GM18868 (cell line): ENCODE measurements around the gene MRAS.
A peak's percentile ranks its signal among the peaks of the same experiment; 100 is the strongest.

Experiments used
- ATAC-seq: cut with Tn5 transposase; IDR thresholded peaks from one replicate; pipeline ENCODE4 v1.9.1; 2021; ENCODE audit warnings: mild to moderate bottlenecking, moderate library complexity; ENCODE audit not compliant: unreplicated experiment

Gene MRAS

GRCh38 chr3:138347960-138348753 is at the start of gene MRAS:
Gene MRAS (plus strand): TSS chr3:138348579. CDS start chr3:138372884, 24,305 bp downstream.
- ATAC-seq, result no peak

- no peak for ATAC-seq
These were observed 47.7 kb upstream of the MRAS start for GRCh38 chr3:138300647-138301046.

- ATAC-seq, result no peak
These were observed 44.9 kb upstream of the MRAS start for GRCh38 chr3:138303474-138303873.

GRCh38 chr3:138307899-138308298 is 40.5 kb upstream of the MRAS start:
- ATAC-seq, result no peak

- no peak for ATAC-seq
These were observed 39.6 kb upstream of the MRAS start for GRCh38 chr3:138308783-138309182.

GRCh38 chr3:138310494-138310893 is 37.9 kb upstream of the MRAS start:
- ATAC-seq, result no peak

- ATAC-seq, result no peak
These were observed 33.6 kb upstream of the MRAS start for GRCh38 chr3:138314751-138315150.

DNA sequence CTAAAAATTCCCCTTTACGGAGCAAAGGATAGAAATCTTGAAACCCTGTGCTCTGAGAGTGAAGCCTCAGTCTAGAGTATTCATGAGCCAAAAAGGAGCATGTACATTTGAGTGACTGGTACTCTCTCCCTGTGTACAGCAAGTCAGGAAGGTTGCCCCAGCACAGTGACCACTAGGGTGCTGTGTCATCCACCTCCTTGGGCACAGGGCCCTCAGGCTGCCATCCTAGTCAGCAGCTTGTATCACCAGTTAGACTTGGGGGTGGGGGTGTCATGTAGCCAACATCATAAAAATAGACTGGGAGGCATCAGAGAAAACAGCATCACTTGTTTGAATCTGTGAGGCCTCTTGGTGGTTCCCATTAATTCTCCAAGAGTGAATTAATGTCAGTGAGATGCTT is 30.7 kb upstream of the MRAS start:
- no peak for ATAC-seq

DNA sequence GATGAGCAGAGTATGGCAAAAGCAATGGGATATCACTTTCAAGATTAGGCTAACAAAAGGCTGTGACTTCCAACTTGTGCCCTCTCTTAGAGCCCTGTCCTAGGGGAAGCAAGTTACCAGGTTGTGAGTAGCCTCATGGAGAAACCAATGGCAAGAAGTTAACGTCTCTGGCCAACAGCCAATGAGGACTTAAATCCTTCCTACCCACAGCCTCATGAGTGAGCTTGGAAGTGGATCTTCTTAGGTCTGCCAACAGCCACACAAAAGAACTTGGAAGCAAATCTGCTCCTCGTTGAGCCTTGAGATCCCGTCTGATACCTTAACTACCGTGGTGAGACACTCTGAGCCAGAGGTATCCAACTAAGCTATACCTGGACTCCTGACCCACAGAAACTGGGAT is 24.4 kb upstream of the MRAS start:
- no peak for ATAC-seq

DNA sequence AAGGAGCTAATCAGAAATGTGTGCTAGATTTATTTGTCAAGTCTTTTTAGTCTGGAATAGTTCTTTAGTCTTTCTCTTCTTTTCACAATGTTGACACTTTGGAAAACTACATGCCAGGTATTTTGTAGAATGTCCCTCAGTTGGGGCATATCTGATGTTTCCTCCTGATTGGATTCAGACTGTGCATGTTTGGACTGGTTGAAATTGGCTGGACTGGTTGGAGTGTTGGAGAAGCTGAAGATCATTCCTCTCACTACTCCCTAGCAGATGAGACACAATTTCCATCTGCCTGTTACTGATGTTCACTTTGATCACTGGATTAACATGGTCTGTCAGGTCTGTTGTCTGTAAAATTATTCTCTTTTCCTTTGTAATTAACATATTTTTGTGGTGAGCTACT is 22.4 kb upstream of the MRAS start:
- no peak for ATAC-seq

GRCh38 chr3:138326866-138327595 is 21.3 kb upstream of the MRAS start:
- no peak for ATAC-seq

DNA sequence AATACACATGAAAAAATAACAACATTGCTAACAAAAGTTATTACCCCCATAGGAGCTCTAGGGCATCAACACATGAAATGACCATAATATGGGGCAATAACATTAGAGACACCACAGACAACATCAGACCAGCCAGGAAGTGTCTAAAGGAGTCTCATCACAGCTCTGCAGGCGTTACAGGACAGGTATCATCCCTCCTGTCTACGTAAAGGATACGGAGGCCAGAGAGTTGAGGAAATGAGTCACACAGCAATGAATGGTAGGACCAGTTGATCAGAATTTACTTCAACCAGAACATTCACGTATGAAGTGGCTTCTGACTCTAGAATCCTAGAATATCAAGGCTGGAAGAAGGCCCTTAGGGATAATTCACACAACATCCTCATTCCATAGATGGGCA is 20.5 kb upstream of the MRAS start:
- no peak for ATAC-seq

- no peak for ATAC-seq
These were observed 20.0 kb upstream of the MRAS start for GRCh38 chr3:138328341-138328740.

- ATAC-seq, result peak; percentile 75
These were observed 19.0 kb upstream of the MRAS start, which contains the start of gene NME9 for GRCh38 chr3:138329127-138329983. Gene NME9 (minus strand): TSS chr3:138329851. CDS start chr3:138329335, 516 bp downstream.

- ATAC-seq, result no peak
These were observed 18.4 kb upstream of the MRAS start for GRCh38 chr3:138329984-138330293.

- no peak for ATAC-seq
These were observed 17.1 kb upstream of the MRAS start for GRCh38 chr3:138331143-138331894.

GRCh38 chr3:138332472-138333073 is 15.8 kb upstream of the MRAS start:
- no peak for ATAC-seq

GRCh38 chr3:138334608-138335007 is 13.8 kb upstream of the MRAS start:
- ATAC-seq, result no peak

DNA sequence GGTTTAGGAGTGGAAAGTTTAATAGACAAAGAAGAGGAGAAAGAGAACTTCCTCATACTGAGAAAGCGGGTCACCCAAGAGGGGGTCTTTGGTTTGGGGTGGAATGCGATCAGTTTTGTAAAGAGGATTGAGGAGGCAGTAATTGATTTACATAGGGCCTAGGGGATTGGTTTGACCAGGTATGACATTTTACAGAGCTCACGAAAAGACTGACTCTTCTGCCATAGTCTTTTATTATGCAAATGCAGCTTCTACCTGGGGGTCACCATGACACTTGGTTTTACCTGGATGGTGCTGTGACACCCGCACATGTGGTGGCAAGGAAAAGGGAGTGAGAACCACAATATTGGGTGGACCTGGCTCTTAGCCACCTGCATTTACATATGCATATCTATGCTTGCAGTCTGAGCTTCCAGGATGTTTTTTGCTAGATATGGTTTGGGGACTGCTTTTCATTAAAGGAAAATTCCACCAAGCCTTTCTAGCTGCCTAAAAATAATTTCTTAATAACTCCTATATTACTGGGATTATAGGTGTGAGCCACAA is 11.9 kb upstream of the MRAS start:
- ATAC-seq, result no peak

DNA sequence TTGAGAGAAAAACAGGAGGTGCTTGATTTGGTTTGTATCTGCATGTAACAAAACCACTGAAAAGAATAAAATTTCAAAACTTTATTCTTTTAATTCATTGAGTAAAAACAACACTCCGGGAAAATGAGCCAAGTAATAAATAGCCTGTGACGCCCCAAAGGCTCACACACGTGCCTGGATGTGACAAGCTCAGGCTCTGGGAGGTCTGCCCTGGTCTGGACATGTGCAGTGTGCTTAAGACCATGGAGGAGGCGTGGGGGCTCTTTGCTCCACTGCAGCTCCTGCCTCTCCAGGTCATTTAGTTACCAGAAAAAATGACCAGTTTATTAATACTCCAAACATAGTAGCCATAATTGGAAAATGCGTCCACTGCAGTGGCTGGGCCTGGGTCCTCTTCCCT is 10.1 kb upstream of the MRAS start:
- ATAC-seq, result no peak
